T-helper 1 cell treated with Interleukin-12 subunit alpha and Interleukin-12 subunit beta and Interleukin-4 antibody, amounts not matched to agents 30 ng/mL and 1 ng/mL, for 36 hours (primary cell): Measurements from ENCODE around the gene PPP1R9A. TPM values are rescaled to one million over a fixed set of nuclear protein-coding genes. Genes with fewer than 3 reads are reported as not detected.

Experiments
- intact Hi-C: fragments of 100-400 bp; cut with micrococcal nuclease; formaldehyde crosslinking; loops from one replicate; pipeline ENCODE4 v1.15.1; 2024
- total RNA-seq: library from RNA; stranded (reverse); gene quantifications from 2 replicates; pipeline ENCODE4 v1.2.3, GENCODE V29; 2022

PPP1R9A gene
- total RNA-seq, 1 donor from 2014 or later = not detected

- intact Hi-C loops = no loop called here
Measured at GRCh38 chr7:95026421-95027072, 119.2 kb downstream of the PPP1R9A start.

- intact Hi-C loops = no loop called here
Measured at GRCh38 chr7:95027234-95027872, 120.0 kb downstream of the PPP1R9A start.

GRCh38 chr7:95028683-95029082, 121.3 kb downstream of the PPP1R9A start:
- intact Hi-C loops = no loop called here

- intact Hi-C loops = no loop called here
Measured at GRCh38 chr7:95035295-95035694, 127.9 kb downstream of the PPP1R9A start.

GRCh38 chr7:95041031-95041430, 133.6 kb downstream of the PPP1R9A start:
- intact Hi-C loops = no loop called here

- intact Hi-C loops = no loop called here
Measured at GRCh38 chr7:95045236-95045923, 138.0 kb downstream of the PPP1R9A start.

- intact Hi-C loops = no loop called here
Measured at GRCh38 chr7:95046494-95047240, 139.3 kb downstream of the PPP1R9A start.

- intact Hi-C loops = no loop called here
Measured at GRCh38 chr7:95047291-95047690, 139.9 kb downstream of the PPP1R9A start.

- intact Hi-C loops = no loop called here
Measured at GRCh38 chr7:95052566-95053094, 145.2 kb downstream of the PPP1R9A start.

GRCh38 chr7:95054386-95054785, 147.0 kb downstream of the PPP1R9A start:
- intact Hi-C loops = no loop called here

- intact Hi-C loops = no loop called here
Measured at GRCh38 chr7:95055295-95055694, 147.9 kb downstream of the PPP1R9A start.

- intact Hi-C loops = no loop called here
Measured at GRCh38 chr7:95056107-95056739, 148.8 kb downstream of the PPP1R9A start.

GRCh38 chr7:95056901-95057300, 149.5 kb downstream of the PPP1R9A start:
- intact Hi-C loops = no loop called here

GRCh38 chr7:95059842-95060313, 152.5 kb downstream of the PPP1R9A start:
- intact Hi-C loops = no loop called here

- intact Hi-C loops = no loop called here
Measured at GRCh38 chr7:95062901-95063300, 155.5 kb downstream of the PPP1R9A start.

GRCh38 chr7:95066737-95067530, 159.5 kb downstream of the PPP1R9A start:
- intact Hi-C loops = no loop called here

GRCh38 chr7:95088536-95089215, 181.3 kb downstream of the PPP1R9A start:
- intact Hi-C loops = no loop called here

- intact Hi-C loops = no loop called here
Measured at GRCh38 chr7:95089414-95090315, 182.3 kb downstream of the PPP1R9A start.

- intact Hi-C loops = no loop called here
Measured at GRCh38 chr7:95092324-95092723, 184.9 kb downstream of the PPP1R9A start.
